Activated CD4-positive, CD25-positive, alpha-beta regulatory T cell treated with anti-CD3 and anti-CD28 coated beads, Interleukin-2, amount 50 U/mL, for 24 hours (primary cell): ENCODE results near the gene FYN.

Experiments
- ATAC-seq, 2 donors: fragments of 150-1000 bp; cut with Tn5 transposase; one replicate each; pipeline ENCODE4 v1.10.0; 2021; ENCODE audit warnings: mild to moderate bottlenecking in 1 of 2, moderate library complexity in 1 of 2

FYN gene

GRCh38 chr6:111723412-111723970, 149.8 kb downstream of the FYN start:
- ATAC-seq, result peak; percentile 65 to 69

- no peak for ATAC-seq
Measured at GRCh38 chr6:111722179-111722731, 151.0 kb downstream of the FYN start.

- no peak for ATAC-seq
Measured at GRCh38 chr6:111721753-111722154, 151.5 kb downstream of the FYN start.

GRCh38 chr6:111720931-111721496, 152.2 kb downstream of the FYN start:
- ATAC-seq, result no peak

GRCh38 chr6:111718990-111719389, 154.3 kb downstream of the FYN start:
- no peak for ATAC-seq

DNA sequence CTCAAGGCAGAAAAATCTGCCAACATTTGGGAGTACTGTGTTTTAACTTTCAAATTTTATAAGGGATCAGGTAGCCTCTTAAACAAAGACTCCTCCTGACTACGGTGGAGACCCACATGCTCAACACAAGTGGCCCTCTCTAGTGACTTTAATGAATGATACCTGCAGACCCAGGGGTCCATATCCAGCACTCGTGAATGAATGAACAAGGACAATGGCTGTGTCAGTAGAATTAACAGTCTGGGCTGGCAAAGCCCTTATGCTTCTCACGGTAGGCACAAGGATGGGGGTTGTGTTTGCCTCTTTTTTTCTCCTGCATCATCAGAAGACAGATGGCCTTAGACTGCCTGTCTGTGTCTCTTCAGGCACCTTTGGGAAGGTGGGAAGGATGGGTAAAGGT, 154.9 kb downstream of the FYN start:
- no peak for ATAC-seq

- no peak for ATAC-seq
Measured at GRCh38 chr6:111717621-111718020, 155.6 kb downstream of the FYN start.

DNA sequence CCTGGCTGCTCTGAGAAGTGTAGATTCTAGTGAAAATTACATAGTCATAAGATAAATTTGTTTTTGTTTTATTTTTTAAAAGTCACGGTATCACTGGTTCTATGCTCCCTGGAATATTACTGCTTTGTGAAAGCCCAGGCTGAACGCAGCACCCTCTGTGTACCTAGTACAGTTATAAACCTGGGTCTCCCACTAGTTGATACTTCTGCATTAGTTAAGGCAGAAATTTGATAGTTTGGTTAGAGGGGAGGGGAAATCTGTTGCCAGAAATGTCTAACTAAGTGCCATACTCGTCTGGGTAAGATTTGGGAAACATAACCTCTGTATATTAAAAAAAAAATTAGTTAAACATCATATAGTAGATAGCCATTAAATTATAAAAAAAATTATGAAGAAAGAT, 156.9 kb downstream of the FYN start:
- ATAC-seq, result no peak

DNA sequence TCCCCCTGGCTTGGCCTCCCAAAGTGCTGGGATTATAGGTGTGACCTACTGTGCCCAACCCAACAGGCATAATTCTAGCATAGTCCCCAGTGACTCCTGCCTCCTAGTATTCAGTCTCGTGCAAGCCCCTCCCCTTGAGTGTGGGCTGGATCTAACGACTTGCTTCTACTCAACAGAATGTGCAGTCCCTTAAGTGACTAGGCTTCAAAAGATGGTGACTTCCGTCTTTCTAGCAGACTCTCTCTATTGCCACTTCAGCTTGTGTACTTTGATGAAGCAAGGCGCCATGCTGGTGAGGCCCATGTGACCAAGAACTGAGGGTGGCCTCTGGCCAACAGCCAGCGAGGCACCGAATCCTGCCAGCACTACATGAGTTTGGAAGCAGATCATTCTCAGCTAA, 157.9 kb downstream of the FYN start:
- ATAC-seq, result peak; percentile 57

GRCh38 chr6:111714416-111715270, 158.6 kb downstream of the FYN start:
- ATAC-seq, result peak; percentile 58 to 63

GRCh38 chr6:111713811-111714210, 159.4 kb downstream of the FYN start:
- no peak for ATAC-seq

- ATAC-seq, result no peak
Measured at GRCh38 chr6:111713236-111713635, 160.0 kb downstream of the FYN start.

- ATAC-seq, result no peak
Measured at GRCh38 chr6:111711984-111712752, 161.1 kb downstream of the FYN start.

GRCh38 chr6:111711476-111711875, 161.8 kb downstream of the FYN start:
- no peak for ATAC-seq

- no peak for ATAC-seq
Measured at GRCh38 chr6:111710911-111711310, 162.3 kb downstream of the FYN start.

DNA sequence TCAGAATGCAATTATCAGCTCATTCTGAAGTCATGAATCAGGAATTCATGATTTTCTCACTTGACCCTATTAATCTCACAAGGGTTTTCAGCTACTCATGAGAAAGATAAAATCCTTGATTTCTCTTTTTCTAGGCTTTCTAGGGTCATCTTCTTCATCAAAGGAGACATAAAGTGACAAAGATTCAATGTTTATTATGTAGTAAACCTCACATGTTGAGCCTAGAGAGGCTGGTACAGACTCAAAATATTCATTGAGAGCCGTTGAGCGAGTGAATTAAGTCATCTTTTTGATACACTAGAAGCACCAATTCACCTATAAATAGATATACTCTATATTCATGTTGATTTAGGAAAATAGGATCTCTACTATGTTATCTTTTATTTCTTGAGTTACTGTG, 162.8 kb downstream of the FYN start:
- no peak for ATAC-seq

- peak; percentile 66 to 73 for ATAC-seq
Measured at GRCh38 chr6:111709615-111710398, 163.4 kb downstream of the FYN start.

- no peak for ATAC-seq
Measured at GRCh38 chr6:111709201-111709600, 164.1 kb downstream of the FYN start.

- ATAC-seq, result no peak
Measured at GRCh38 chr6:111707773-111708172, 165.5 kb downstream of the FYN start.

DNA sequence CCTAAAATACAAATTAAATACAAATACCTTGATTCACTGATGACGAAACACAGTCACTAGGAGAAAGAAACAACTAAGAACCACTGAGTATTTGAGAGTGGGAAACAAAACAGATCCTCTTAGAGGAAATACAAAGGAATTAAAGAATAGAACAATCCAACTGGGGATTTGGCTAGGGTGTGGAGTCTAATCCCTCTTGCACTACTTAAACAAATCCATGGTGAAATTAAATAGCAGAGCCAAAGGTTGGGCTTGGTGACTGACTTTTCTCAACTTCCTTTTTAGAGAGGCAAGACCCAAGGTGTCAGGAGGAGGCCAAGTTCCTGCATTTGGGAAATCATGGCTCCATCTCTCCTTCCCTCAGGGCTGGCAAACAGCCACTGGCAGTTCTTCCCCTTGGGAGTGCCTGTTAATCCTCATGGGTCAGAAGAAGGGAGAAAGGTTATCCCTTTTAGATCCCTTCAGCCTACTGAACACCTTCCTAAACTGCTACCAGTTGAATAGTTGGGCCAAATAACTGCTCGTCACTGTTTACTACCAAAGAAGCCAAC, 166.3 kb downstream of the FYN start:
- no peak for ATAC-seq

- no peak for ATAC-seq
Measured at GRCh38 chr6:111703723-111704122, 169.5 kb downstream of the FYN start.

DNA sequence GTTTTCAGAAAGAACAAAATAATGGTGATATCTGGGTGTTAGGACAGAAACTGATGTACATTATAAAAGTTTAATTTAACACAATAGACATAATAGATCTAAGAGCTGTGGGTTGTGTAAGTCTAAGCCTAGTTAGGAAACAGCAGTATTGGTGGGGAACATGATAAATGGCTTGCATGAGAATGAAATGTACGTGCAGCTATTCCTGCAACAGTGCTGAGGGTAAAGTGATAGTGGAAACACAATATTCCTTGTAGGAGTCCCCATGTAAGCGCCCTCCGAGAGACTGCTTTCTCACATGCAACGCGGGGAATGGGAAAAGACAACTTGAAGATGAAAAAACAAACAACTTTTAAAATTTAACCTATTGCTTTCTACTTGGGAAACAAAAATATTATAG, 171.0 kb downstream of the FYN start:
- ATAC-seq, result no peak
